MCF 10A (cell line): Measurements from ENCODE around the gene STAT1. TPM values are rescaled to one million over a fixed set of nuclear protein-coding genes. Genes with fewer than 3 reads are reported as not detected.

ENCODE experiments used
- BruUV-seq: library from RNA; stranded (reverse); fragments of 400-500 nt; replicated peaks from 2 replicates; lab custom pipeline; 2021; lab: Mats Ljungman, UMichigan
- CTCF ChIA-PET: fragments of 300-600 bp; sonication (Branson Sonifier 250); formaldehyde crosslinking; extraction: SDS; loops from one replicate; lab custom pipeline; 2021; ENCODE audit warnings: antibody characterized with exemption, inconsistent platforms; lab: Yijun Ruan, JAX
- POLR2A ChIA-PET: fragments of 300-600, 350-650 bp; sonication (Branson Sonifier 250); formaldehyde crosslinking; extraction: SDS; loops from one replicate; lab custom pipeline; 2020; ENCODE audit warnings: antibody characterized with exemption, inconsistent platforms; lab: Yijun Ruan, JAX
- DNase-seq: peaks from one replicate; pipeline ENCODE4 v3.0.0-alpha.2; 2018; ENCODE audit not compliant: unreplicated experiment
- H3K27ac Mint-ChIP-seq: one replicate; pipeline ENCODE4 v1.8.0; 2022; ENCODE audit warnings: mild to moderate bottlenecking, low read depth, mixed read lengths; ENCODE audit not compliant: unreplicated experiment
- H3K27me3 Mint-ChIP-seq: one replicate; pipeline ENCODE4 v1.8.0; 2022; ENCODE audit warnings: mixed read lengths; ENCODE audit not compliant: insufficient read depth, unreplicated experiment
- H3K36me3 Mint-ChIP-seq: one replicate; pipeline ENCODE4 v1.8.0; 2022; ENCODE audit warnings: mild to moderate bottlenecking, moderate library complexity, mixed read lengths; ENCODE audit not compliant: insufficient read depth, unreplicated experiment
- H3K4me1 Mint-ChIP-seq: one replicate; pipeline ENCODE4 v1.8.0; 2022; ENCODE audit warnings: mixed read lengths; ENCODE audit not compliant: insufficient read depth, unreplicated experiment
- H3K4me3 Mint-ChIP-seq: one replicate; pipeline ENCODE4 v1.8.0; 2022; ENCODE audit warnings: mild to moderate bottlenecking, moderate library complexity, mixed read lengths; ENCODE audit not compliant: unreplicated experiment
- H3K9me3 Mint-ChIP-seq: one replicate; pipeline ENCODE4 v1.8.0; 2022; ENCODE audit warnings: mixed read lengths; ENCODE audit not compliant: unreplicated experiment
- intact Hi-C: fragments of 100-400 bp; cut with micrococcal nuclease; formaldehyde crosslinking; loops from 2 replicates; pipeline ENCODE4 v1.14.1; 2022
- total RNA-seq: library from RNA; stranded (reverse); gene quantifications from 2 replicates; pipeline ENCODE4 v1.2.3, GENCODE V29; 2022
- TF ChIP-seq, protein P1 (sequence below): fragments of 200-600 bp; IDR thresholded peaks from one replicate; pipeline ENCODE4 v1.8.0; 2022; ENCODE audit warnings: antibody characterized with exemption, mild to moderate bottlenecking; ENCODE audit not compliant: unreplicated experiment

The STAT1 gene
- total RNA-seq, 1 experiment from 2014 or later: 36.9 TPM

DNA sequence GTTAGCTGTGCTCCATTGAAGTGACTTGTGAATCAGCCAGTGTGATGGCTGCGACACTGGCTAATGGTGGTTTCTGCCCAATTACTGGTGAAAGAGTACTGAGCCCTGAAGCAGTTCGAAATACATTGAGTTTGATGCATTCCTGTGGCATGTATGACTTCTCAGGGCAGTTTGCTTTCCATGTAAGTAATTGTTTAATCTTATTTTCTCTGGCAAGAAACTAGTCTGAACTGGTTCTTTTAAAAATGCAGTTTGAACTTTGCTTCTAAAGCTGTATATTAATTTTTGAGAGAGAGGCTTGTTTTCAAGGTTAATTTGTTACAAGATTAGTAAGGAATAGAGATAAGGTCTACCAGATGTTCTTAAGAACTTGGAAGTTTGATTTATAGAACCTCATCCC, 86.7 kb downstream of the STAT1 start:
- Mint-ChIP-seq H3K27ac (no peak overlapping the region), H3K27me3 (no peaks in the 10 kb centered on the region), H3K4me1 (no peaks in the 10 kb centered on the region), H3K9me3 (peaks cover 10% of the 10 kb centered on the region), H3K36me3 (peaks cover 50% of the 10 kb centered on the region), H3K4me3 (no peak overlapping the region)
- no peak for DNase-seq
- TF ChIP-seq, protein P1, sequence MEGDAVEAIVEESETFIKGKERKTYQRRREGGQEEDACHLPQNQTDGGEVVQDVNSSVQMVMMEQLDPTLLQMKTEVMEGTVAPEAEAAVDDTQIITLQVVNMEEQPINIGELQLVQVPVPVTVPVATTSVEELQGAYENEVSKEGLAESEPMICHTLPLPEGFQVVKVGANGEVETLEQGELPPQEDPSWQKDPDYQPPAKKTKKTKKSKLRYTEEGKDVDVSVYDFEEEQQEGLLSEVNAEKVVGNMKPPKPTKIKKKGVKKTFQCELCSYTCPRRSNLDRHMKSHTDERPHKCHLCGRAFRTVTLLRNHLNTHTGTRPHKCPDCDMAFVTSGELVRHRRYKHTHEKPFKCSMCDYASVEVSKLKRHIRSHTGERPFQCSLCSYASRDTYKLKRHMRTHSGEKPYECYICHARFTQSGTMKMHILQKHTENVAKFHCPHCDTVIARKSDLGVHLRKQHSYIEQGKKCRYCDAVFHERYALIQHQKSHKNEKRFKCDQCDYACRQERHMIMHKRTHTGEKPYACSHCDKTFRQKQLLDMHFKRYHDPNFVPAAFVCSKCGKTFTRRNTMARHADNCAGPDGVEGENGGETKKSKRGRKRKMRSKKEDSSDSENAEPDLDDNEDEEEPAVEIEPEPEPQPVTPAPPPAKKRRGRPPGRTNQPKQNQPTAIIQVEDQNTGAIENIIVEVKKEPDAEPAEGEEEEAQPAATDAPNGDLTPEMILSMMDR: no peak
- CTCF ChIA-PET: no interaction called here
- BruUV-seq: no TSS peak
- POLR2A ChIA-PET: interaction anchor here (0.9 to 1.1 kb wide), 2 partner anchors 10 to 43 kb away, joined by 3 to 5 read pairs; no protein-coding TSS in a partner anchor
- intact Hi-C loops: no loop called here

DNA sequence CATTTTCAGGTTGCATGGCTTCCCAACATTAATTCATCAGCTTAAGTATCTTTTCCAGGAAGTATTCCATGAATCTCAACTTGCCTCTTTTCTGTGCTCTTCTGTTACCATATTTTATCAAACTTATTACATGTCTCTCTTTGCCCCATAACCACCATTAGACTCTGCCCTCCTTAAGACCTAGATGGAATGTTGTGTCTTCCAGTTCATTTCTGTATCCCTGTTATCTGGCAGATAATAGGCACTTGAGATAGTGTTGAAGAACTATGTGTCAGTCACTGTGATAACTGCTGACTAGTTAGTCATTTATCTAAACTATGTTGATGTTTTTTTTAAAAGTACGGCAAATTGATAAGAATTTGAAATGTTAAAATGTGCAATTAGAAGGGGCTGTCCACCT, 91.6 kb downstream of the STAT1 start:
- ChIA-PET POLR2A (no interaction called here), CTCF (no interaction called here)
- TF ChIP-seq, protein P1: no peak

DNA sequence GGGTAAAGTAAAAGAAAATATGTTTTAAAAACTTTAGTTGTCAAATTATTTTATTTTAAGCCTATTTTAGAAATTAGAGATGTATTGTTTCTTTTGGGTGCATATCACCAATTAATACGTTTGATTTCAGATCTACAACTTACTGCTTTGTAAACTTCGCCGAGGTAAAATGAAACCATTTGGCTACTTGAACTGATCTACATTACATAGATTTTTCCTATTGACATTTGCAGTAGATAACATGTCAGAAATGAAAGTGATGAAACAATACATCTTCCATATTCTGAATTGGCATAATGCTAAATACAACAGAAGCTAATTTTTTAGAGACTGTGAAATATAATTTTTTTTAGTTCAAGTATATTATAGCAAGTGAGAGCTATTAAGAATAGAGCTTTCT, 93.9 kb downstream of the STAT1 start:
- POLR2A ChIA-PET: interaction anchor here (1.6 kb wide), 1 partner anchor 100 kb away, joined by 5 read pairs; no protein-coding TSS in a partner anchor
- Mint-ChIP-seq H3K4me3 (no peak overlapping the region), H3K36me3 (peaks cover 75% of the 10 kb centered on the region), H3K27ac (no peak overlapping the region), H3K27me3 (no peaks in the 10 kb centered on the region), H3K4me1 (no peaks in the 10 kb centered on the region), H3K9me3 (peaks cover 10% of the 10 kb centered on the region)
- TF ChIP-seq, protein P1: no peak
- no TSS peak for BruUV-seq
- intact Hi-C loops: no loop called here
- DNase-seq: no peak
- CTCF ChIA-PET: no interaction called here

More for the DNA sequence above, 91.6 kb downstream of the STAT1 start:
- DNase-seq: no peak
- Mint-ChIP-seq H3K36me3 (peaks cover 57% of the 10 kb centered on the region), H3K4me1 (no peaks in the 10 kb centered on the region), H3K27ac (no peak overlapping the region), H3K27me3 (no peaks in the 10 kb centered on the region), H3K4me3 (no peak overlapping the region), H3K9me3 (peaks cover 10% of the 10 kb centered on the region)
- no TSS peak for BruUV-seq
- intact Hi-C loops: no loop called here

Other genes starting within 250 kb of the STAT1 start
- gene GLS, start 133.3 kb downstream of the STAT1 start, total RNA-seq: 107 and 121 TPM in 2 replicates
- gene STAT4, start 136.8 kb upstream of the STAT1 start, total RNA-seq: 0.83 and 1.4 TPM in 2 replicates
- 204 and 241 TPM in 2 replicates for gene MYO1B, start 231.2 kb upstream of the STAT1 start, total RNA-seq